Measurements from ENCODE around the gene PARVB. TPM values are rescaled to one million over a fixed set of nuclear protein-coding genes. Genes with fewer than 3 reads are reported as not detected.

The PARVB gene
- polyA plus RNA-seq, 5 donors, result 33.0 to 45.3 (median 35.7) TPM

DNA sequence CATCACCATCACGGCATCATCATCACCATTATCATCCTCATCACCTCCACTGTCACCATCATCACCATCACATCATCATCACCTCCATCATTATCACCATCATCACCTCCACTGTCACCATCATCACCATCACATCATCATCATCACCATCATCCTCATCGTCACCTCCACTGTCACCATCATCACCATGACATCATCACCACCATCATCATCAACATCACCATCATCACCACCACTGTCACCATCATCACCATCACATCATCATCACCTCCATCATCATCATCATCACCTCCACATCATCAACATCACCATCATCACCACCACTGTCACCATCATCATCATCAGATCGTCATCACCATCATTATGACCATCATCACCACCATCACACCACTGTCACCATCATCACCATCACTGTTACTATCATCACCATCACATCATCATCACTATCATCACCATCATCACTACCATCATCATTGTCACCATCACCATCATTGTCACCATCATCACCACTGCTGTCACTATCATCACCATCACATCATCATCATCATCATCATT is 189.5 kb downstream of the PARVB start:
- DNase-seq, result no peak

DNA sequence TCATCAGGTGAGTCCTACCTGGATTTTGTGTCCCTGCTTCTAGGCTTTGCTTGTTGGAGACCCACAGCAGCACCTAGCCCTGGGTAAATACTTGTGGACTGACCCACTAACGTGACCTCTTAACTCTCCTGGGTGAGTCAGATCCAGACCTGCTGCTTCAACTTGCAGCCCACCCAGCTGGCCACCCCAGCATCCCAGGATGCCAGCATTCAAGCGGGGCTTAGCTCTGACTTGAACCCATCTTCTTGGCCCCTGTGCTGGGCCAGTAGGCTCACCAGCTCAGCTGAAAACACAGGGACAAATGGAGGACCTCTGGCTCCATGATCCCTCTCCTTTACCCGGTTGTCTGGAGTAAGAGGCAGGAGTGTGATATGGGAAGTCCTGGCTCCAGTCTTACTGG is 190.1 kb downstream of the PARVB start:
- DNase-seq, result no peak

- DNase-seq, result no peak
Measured at GRCh38 chr22:44214764-44215163, 190.7 kb downstream of the PARVB start.

DNA sequence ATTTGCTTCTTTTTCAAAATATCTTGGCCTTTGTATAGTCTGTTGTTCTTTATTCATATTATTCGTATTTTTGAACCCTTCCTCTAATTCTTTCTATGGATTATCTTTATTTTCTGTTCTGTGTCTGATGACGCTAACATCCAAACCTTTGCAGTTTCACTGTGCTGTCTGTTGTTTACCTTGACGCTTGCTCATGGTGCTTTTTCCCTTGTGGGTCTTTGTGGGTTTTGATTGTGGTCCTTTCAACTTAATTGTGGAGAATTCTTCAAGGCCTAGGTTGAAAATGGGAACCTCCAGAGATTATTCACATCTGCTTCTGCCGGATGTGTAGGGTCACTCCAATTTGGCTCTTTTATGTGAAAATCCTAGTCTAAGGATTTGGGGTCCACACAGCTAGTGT is 191.2 kb downstream of the PARVB start:
- no peak for DNase-seq

DNA sequence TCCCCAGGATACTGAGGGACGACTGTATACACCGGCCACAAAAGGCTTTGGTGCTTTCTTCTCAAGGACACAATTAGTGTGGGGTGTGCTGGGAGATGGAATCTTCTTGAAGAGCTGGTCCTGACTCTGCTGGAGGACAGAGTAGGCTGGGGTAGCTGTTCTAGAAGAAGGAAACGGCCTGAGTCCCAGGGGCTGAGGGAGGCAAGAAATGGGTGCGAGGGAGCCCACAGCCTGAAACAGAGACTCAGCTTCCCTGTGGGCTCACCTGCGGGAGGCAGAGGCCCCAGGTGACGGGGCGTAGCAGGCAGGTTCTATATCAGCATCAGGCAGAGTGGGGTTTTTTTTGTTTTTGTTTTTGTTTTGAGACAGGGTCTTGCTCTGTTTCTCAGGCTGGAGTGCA is 193.2 kb downstream of the PARVB start:
- DNase-seq, result no peak

DNA sequence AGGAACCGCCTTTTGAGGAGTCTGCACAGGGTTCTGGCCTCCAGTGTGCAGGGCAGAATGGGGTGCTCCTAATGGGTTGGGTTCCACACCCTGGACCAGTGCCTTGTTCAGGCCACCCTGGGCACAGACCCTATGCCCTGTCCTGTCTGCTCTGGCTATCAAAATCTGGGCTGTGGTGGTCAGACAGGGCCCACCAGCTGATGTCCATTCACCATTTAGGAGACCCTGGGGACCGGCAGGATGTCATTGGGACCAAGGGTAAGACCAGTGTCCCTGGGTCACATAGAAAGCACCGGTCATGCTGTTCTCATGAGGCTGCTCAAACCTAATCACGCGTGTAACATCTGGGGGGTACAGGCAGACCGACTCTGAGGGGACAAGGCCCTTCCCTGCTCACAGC is 194.0 kb downstream of the PARVB start:
- DNase-seq, result no peak

- no peak for DNase-seq
Measured at GRCh38 chr22:44219101-44219870, 195.2 kb downstream of the PARVB start.

- DNase-seq, result no peak
Measured at GRCh38 chr22:44220727-44221680, 196.9 kb downstream of the PARVB start.

DNA sequence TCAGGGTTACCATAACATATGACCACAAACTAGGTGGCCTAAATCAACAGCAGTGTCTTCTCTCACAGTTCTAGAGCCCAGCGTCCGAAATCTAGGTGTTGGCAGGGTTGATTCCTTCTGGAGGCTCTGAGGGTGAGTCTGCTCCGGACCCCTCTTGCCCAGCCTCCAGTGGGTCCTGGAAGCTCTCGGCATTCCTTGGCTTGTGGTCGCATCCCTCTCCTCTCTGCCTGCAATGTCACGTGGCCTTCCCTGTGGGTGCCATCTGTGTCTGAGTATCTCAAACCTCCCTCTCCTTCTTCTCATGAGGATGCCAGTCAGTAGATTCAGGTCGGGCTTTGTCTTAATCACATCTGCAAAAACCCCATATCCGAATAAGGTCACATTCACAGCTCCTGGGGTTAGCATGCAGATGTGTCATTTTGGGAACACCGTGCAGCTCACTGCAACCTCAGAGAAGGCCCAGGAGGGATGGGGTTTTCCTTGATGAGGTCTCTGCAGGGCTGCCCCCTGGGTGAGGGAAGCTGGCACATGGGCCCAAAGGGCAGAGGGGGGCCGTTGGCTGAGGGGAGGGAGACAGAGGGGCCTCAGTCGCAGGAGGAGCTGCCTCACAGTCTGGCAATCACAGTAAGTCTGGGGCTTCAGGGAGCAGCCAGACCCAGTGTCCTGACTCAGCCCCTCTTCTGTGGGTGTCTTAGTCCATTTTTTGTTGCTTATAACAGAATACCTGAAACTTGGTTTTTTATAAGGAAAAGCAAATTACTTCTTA is 197.8 kb downstream of the PARVB start:
- no peak for DNase-seq

Other genes with a start within 250 kb of the PARVB start
- gene EFCAB6, start 212.0 kb upstream of the PARVB start, polyA plus RNA-seq (ENCODE audit: insufficient read depth in 1 of 5, insufficient read length in 5 of 5, low replicate concordance in 1 of 5), result 1 to 10 TPM; 3.4 to 5.9 (median 3.9) TPM
- 1 to 10 TPM in 4 of 5 donors, under 1 TPM in 1; 0.65 to 2.4 (median 1.5) TPM for gene SULT4A1, start 161.8 kb upstream of the PARVB start, polyA plus RNA-seq (ENCODE audit: insufficient read depth in 1 of 5, insufficient read length in 5 of 5, low replicate concordance in 1 of 5)
- gene PNPLA5, start 132.3 kb upstream of the PARVB start, polyA plus RNA-seq (ENCODE audit: insufficient read depth in 1 of 5, insufficient read length in 5 of 5, low replicate concordance in 1 of 5), result under 1 TPM in 4 of 5 donors, not detected in 1; 0.05 to 0.12 (median 0.06) TPM
- gene PNPLA3, start 100.5 kb upstream of the PARVB start, polyA plus RNA-seq (ENCODE audit: insufficient read depth in 1 of 5, insufficient read length in 5 of 5, low replicate concordance in 1 of 5), result under 1 TPM; 0.46 to 0.77 (median 0.55) TPM
- 10 to 100 TPM; 51.8 to 65.1 (median 61.7) TPM for gene SAMM50, start 68.9 kb upstream of the PARVB start, polyA plus RNA-seq (ENCODE audit: insufficient read depth in 1 of 5, insufficient read length in 5 of 5, low replicate concordance in 1 of 5)
- gene PARVG, start 156.6 kb downstream of the PARVB start, polyA plus RNA-seq (ENCODE audit: insufficient read depth in 1 of 5, insufficient read length in 5 of 5, low replicate concordance in 1 of 5), result 1 to 10 TPM; 2.8 to 4.3 (median 3.7) TPM